IMR-90 (cell line): Measurements from ENCODE around the gene EBI3. TPM values are rescaled to one million over a fixed set of nuclear protein-coding genes. Genes with fewer than 3 reads are reported as not detected.

Experiments used
- ATAC-seq: fragments of 200-7000 bp; cut with Tn5 transposase; 2 replicates; pipeline ENCODE4 v1.9.1; 2020; ENCODE audit warnings: low read depth, mild to moderate bottlenecking, moderate library complexity
- BruUV-seq: library from RNA; stranded (reverse); fragments of 400-500 nt; replicated peaks from 2 replicates; lab custom pipeline; 2021; lab: Mats Ljungman, UMichigan
- CTCF ChIA-PET: fragments of 300-600 bp; formaldehyde crosslinking; extraction: SDS; loops from one replicate; lab custom pipeline; 2021; ENCODE audit warnings: antibody characterized with exemption; lab: Yijun Ruan, JAX
- POLR2A ChIA-PET: fragments of 300-600 bp; sonication (Branson Sonifier 250); formaldehyde crosslinking; loops from one replicate; lab custom pipeline; 2022; ENCODE audit warnings: antibody characterized with exemption; ENCODE audit not compliant: unreplicated experiment; lab: Charles Lee
- DNase-seq: peaks from one replicate; pipeline ENCODE4 v3.0.0; 2013
- H2AFZ ChIP-seq: replicated peaks from 2 replicates; pipeline ENCODE3; 2013; ENCODE audit warnings: low read length, mild to moderate bottlenecking; ENCODE audit not compliant: poor library complexity
- H2AK5ac ChIP-seq: 2 replicates; pipeline ENCODE4 v1.6.1; 2013; ENCODE audit warnings: low read depth, low read length, inconsistent platforms
- H2AK9ac ChIP-seq: replicated peaks from 2 replicates; pipeline ENCODE3; 2013; ENCODE audit warnings: mild to moderate bottlenecking, low read depth, low read length, moderate library complexity; ENCODE audit not compliant: poor library complexity
- H2BK120ac ChIP-seq: 2 replicates; pipeline ENCODE4 v1.6.1; 2013; ENCODE audit warnings: low read depth, low read length, inconsistent platforms
- H2BK15ac ChIP-seq: 3 replicates; pipeline ENCODE4 v1.6.1; 2013; ENCODE audit warnings: low read depth, low read length, inconsistent platforms
- H2BK20ac ChIP-seq: 2 replicates; pipeline ENCODE4 v1.6.1; 2013; ENCODE audit warnings: low read depth, mild to moderate bottlenecking, inconsistent platforms, low read length, moderate library complexity
- H2BK5ac ChIP-seq: 2 replicates; pipeline ENCODE4 v1.6.1; 2013; ENCODE audit warnings: mild to moderate bottlenecking, low read depth, low read length, inconsistent platforms; ENCODE audit not compliant: poor library complexity, severe bottlenecking
- H3K14ac ChIP-seq: replicated peaks from 2 replicates; pipeline ENCODE4 v1.6.1; 2013; ENCODE audit warnings: low read depth, low read length, inconsistent platforms
- H3K18ac ChIP-seq: 2 replicates; pipeline ENCODE4 v1.6.1; 2013; ENCODE audit warnings: low read depth, low read length, control low read depth
- H3K23ac ChIP-seq: 2 replicates; pipeline ENCODE4 v1.6.1; 2013; ENCODE audit warnings: low read depth, low read length, inconsistent platforms
- H3K27ac ChIP-seq: 2 replicates; pipeline ENCODE4 v1.5.1; 2013; ENCODE audit warnings: mild to moderate bottlenecking, control low read depth, low read length; ENCODE audit not compliant: insufficient read depth
- H3K27me3 ChIP-seq: 2 replicates; pipeline ENCODE4 v1.6.1; 2013; ENCODE audit warnings: low read length; ENCODE audit not compliant: control insufficient read depth, insufficient read depth
- H3K36me3 ChIP-seq: 2 replicates; pipeline ENCODE4 v1.6.1; 2013; ENCODE audit warnings: low read length, mixed read lengths; ENCODE audit not compliant: control insufficient read depth, insufficient read depth
- H3K4ac ChIP-seq: 2 replicates; pipeline ENCODE4 v1.6.1; 2013; ENCODE audit warnings: low read depth, low read length, inconsistent platforms
- H3K4me1 ChIP-seq: 2 replicates; pipeline ENCODE4 v1.6.1; 2013; ENCODE audit warnings: low read length, mixed read lengths; ENCODE audit not compliant: control insufficient read depth, insufficient read depth
- H3K4me2 ChIP-seq: 2 replicates; pipeline ENCODE4 v1.6.1; 2013; ENCODE audit warnings: low read depth, mild to moderate bottlenecking, control low read depth, low read length, moderate library complexity
- H3K4me3 ChIP-seq: 2 replicates; pipeline ENCODE4 v1.5.1; 2013; ENCODE audit warnings: low read depth, mild to moderate bottlenecking, control low read depth, low read length, moderate library complexity; ENCODE audit not compliant: insufficient read depth
- H3K56ac ChIP-seq: 2 replicates; pipeline ENCODE4 v1.6.1; 2013; ENCODE audit warnings: low read length, inconsistent platforms; ENCODE audit not compliant: insufficient read depth; ENCODE audit errors: extremely low read depth
- H3K79me1 ChIP-seq, 2 experiments: 2 replicates each; pipeline ENCODE4 v1.6.1; 2013; ENCODE audit warnings: low read length in 2 of 2, inconsistent platforms in 1 of 2, low read depth in 1 of 2
- H3K9ac ChIP-seq: 2 replicates; pipeline ENCODE4 v1.6.1; 2013; ENCODE audit warnings: low read depth, low read length, control low read depth
- H3K9me1 ChIP-seq: 2 replicates; pipeline ENCODE4 v1.6.1; 2013; ENCODE audit warnings: low read length, inconsistent platforms; ENCODE audit not compliant: insufficient read depth
- H3K9me3 ChIP-seq: 2 replicates; pipeline ENCODE4 v1.6.1; 2013; ENCODE audit warnings: low read length; ENCODE audit not compliant: control insufficient read depth, insufficient read depth
- H4K20me1 ChIP-seq: 2 replicates; pipeline ENCODE4 v1.6.1; 2013; ENCODE audit warnings: low read length, inconsistent platforms; ENCODE audit not compliant: insufficient read depth
- H4K5ac ChIP-seq: 2 replicates; pipeline ENCODE4 v1.6.1; 2013; ENCODE audit warnings: mild to moderate bottlenecking, low read depth, low read length, control low read depth
- H4K8ac ChIP-seq, 2 experiments: 2 replicates each; pipeline ENCODE4 v1.6.1; 2013; ENCODE audit warnings: low read depth in 2 of 2, low read length in 2 of 2, control low read depth in 1 of 2, inconsistent platforms in 1 of 2
- H4K91ac ChIP-seq: 2 replicates; pipeline ENCODE4 v1.6.1; 2013; ENCODE audit warnings: low read depth, low read length, inconsistent platforms; ENCODE audit not compliant: insufficient read depth
- BHLHE40 ChIP-seq: fragments of 150-350 bp; IDR thresholded peaks from 2 replicates; pipeline ENCODE4 v1.6.1; 2016; ENCODE audit warnings: mild to moderate bottlenecking, low read depth, low read length
- CEBPB ChIP-seq: IDR thresholded peaks from 2 replicates; pipeline ENCODE4 v1.6.1; 2012; ENCODE audit warnings: low read depth, low read length, improper control_type of control experiment
- CHD1 ChIP-seq: IDR thresholded peaks from 2 replicates; pipeline ENCODE4 v1.6.1; 2012; ENCODE audit warnings: low read depth, low read length, improper control_type of control experiment
- CTCF ChIP-seq: conservative IDR thresholded peaks from 2 replicates; pipeline ENCODE4 v1.5.1; 2012; ENCODE audit warnings: mild to moderate bottlenecking, low read depth, low read length, improper control_type of control experiment
- ELK1 ChIP-seq: fragments of 150-350 bp; IDR thresholded peaks from 2 replicates; pipeline ENCODE4 v1.6.1; 2016; ENCODE audit warnings: low read depth, mild to moderate bottlenecking, low read length, moderate library complexity, borderline replicate concordance
- FOS ChIP-seq: fragments of 150-350 bp; IDR thresholded peaks from 2 replicates; pipeline ENCODE4 v1.6.1; 2016; ENCODE audit warnings: low read depth, low read length
- MAFK ChIP-seq: IDR thresholded peaks from 2 replicates; pipeline ENCODE4 v1.6.1; 2012; ENCODE audit warnings: low read depth, low read length, improper control_type of control experiment
- MAZ ChIP-seq: IDR thresholded peaks from 2 replicates; pipeline ENCODE4 v1.6.1; 2012; ENCODE audit warnings: low read depth, mild to moderate bottlenecking, low read length, improper control_type of control experiment, moderate library complexity, borderline replicate concordance
- MXI1 ChIP-seq: IDR thresholded peaks from 2 replicates; pipeline ENCODE4 v1.6.1; 2012; ENCODE audit warnings: low read depth, mild to moderate bottlenecking, low read length, moderate library complexity, borderline replicate concordance
- NFE2L2 ChIP-seq: fragments of 150-350 bp; IDR thresholded peaks from 2 replicates; pipeline ENCODE4 v1.6.1; 2016; ENCODE audit warnings: low read depth, mild to moderate bottlenecking, low read length
- POLR2A ChIP-seq: IDR thresholded peaks from 2 replicates; pipeline ENCODE4 v1.6.1; 2012; ENCODE audit warnings: mild to moderate bottlenecking, low read depth, low read length
- RAD21 ChIP-seq: IDR thresholded peaks from 2 replicates; pipeline ENCODE4 v1.6.1; 2012; ENCODE audit warnings: low read length, improper control_type of control experiment
- RCOR1 ChIP-seq: IDR thresholded peaks from 2 replicates; pipeline ENCODE4 v1.6.1; 2012; ENCODE audit warnings: mild to moderate bottlenecking, low read length, improper control_type of control experiment; ENCODE audit not compliant: insufficient replicate concordance
- RFX5 ChIP-seq: IDR thresholded peaks from 2 replicates; pipeline ENCODE4 v1.8.0; 2012; ENCODE audit warnings: low read depth, mild to moderate bottlenecking, low read length, moderate library complexity
- SMC3 ChIP-seq: fragments of 150-350 bp; IDR thresholded peaks from 2 replicates; pipeline ENCODE4 v1.6.1; 2016; ENCODE audit warnings: low read depth, mild to moderate bottlenecking, antibody characterized with exemption, low read length, moderate library complexity
- USF2 ChIP-seq: fragments of 150-350 bp; IDR thresholded peaks from 2 replicates; pipeline ENCODE4 v1.6.1; 2017; ENCODE audit warnings: mild to moderate bottlenecking, antibody characterized with exemption, low read length, low read depth
- WGBS, 2 experiments: methylation state at CpG; one replicate each; pipeline versions ENCODE4 v1.1.5 to v1.1.7; 2013; ENCODE audit warnings: missing lambda C conversion rate in 2 of 2; ENCODE audit not compliant: insufficient read length in 1 of 2; ENCODE audit errors: extremely low coverage in 2 of 2; 5-methylcytosine and 5-hydroxymethylcytosine counted together
- dilution Hi-C: fragments of 300-500 bp; cut with HindIII; formaldehyde crosslinking; loops from one replicate; pipeline ENCODE4 v1.14.3; 2018; ENCODE audit warnings: low sequenced_read_pairs; ENCODE audit not compliant: unreplicated experiment
- in situ Hi-C: fragments of 300-500 bp; cut with MboI; formaldehyde crosslinking; loops from 3 replicates; pipeline ENCODE4 v1.14.3; 2019; ENCODE audit warnings: low sequenced_read_pairs, inconsistent platforms, mixed read lengths
- intact Hi-C: fragments of 100-400 bp; cut with micrococcal nuclease; formaldehyde crosslinking; loops from 2 replicates; pipeline ENCODE4 v1.10.0; 2022
- polyA plus RNA-seq, 3 experiments: library from polyadenylated mRNA; depleted of rRNA; stranded (reverse); fragments of >200 nt; gene quantifications; 2 replicates each; pipeline ENCODE4 v1.2.3, GENCODE V29; 2012; ENCODE audit warnings: low replicate concordance in 1 of 3
- total RNA-seq: library from RNA; depleted of rRNA; stranded (reverse); fragments of >200 nt; gene quantifications from 2 replicates; pipeline ENCODE4 v1.2.3, GENCODE V29; 2012

Gene EBI3
- total and polyA plus RNA-seq, 2 of the 4 experiments (the other 2 are of a cell fraction), result 0.36 to 2.7 TPM

GRCh38 chr19:4284974-4285373, 55.7 kb downstream of the EBI3 start:
- Histone ChIP-seq H2AFZ (no peak overlapping the region), H3K27ac (no peak overlapping the region), H3K4ac (no peak overlapping the region), H4K8ac (no peak overlapping the region), H2BK15ac (no peak overlapping the region), H3K4me2 (no peak overlapping the region), H3K9ac (no peak overlapping the region), H3K4me1 (no peaks in the 10 kb centered on the region), H2AK9ac (no peak overlapping the region), H4K20me1 (no peaks in the 10 kb centered on the region), H2BK5ac (no peak overlapping the region), H3K14ac (no peak overlapping the region), H3K9me3 (peaks cover 2% of the 10 kb centered on the region; the same call in 1 of the 2 replicates), H2AK5ac (no peak overlapping the region), H2BK20ac (no peak overlapping the region), H4K5ac (no peak overlapping the region), H3K27me3 (peaks cover 39% of the 10 kb centered on the region), H3K4me3 (no peak overlapping the region), H3K9me1 (no peaks in the 10 kb centered on the region), H3K18ac (no peak overlapping the region), H3K36me3 (no peaks in the 10 kb centered on the region), H3K79me1 (no peaks in the 10 kb centered on the region), H3K56ac (no peak overlapping the region), H3K23ac (no peak overlapping the region), H4K91ac (no peak overlapping the region), H2BK120ac (no peak overlapping the region)
- no TSS peak for BruUV-seq
- ChIA-PET CTCF (no interaction called here), POLR2A (no interaction called here)
- in situ Hi-C loops, result no loop called here
- DNase-seq (no peak), ATAC-seq (no peak)
- dilution Hi-C loops, result no loop called here
- WGBS, 2 experiments, result 64% methylated on average over 5 of the region's 6 CpGs; no CpG with 5 or more reads in 1 of the 2 experiments
- TF ChIP-seq POLR2A (no peak), MXI1 (no peak), MAZ (no peak), BHLHE40 (no peak), CEBPB (no peak), ELK1 (no peak), CHD1 (no peak), MAFK (no peak), CTCF (no peak), SMC3 (no peak), NFE2L2 (no peak), RAD21 (no peak), FOS (no peak), USF2 (no peak), RCOR1 (no peak), RFX5 (no peak)
- intact Hi-C loops, result no loop called here
